Karpas-422 (cell line): ENCODE results near the gene SH3BP5L. TPM values are rescaled to one million over a fixed set of nuclear protein-coding genes. Genes with fewer than 3 reads are reported as not detected.
A peak's percentile ranks its signal among the peaks of the same experiment; 100 is the strongest.

Source experiments
- DNase-seq: peaks from one replicate; pipeline ENCODE4 v3.0.0-alpha.2; 2015
- H2AFZ ChIP-seq: fragments of 200-600 bp; sonication (generic); 2 replicates; pipeline ENCODE4 v1.6.1; 2014; ENCODE audit warnings: antibody characterized with exemption, low read length, mixed read lengths
- H3K27ac ChIP-seq: fragments of 200-600 bp; sonication (generic); 2 replicates; pipeline ENCODE4 v1.5.1; 2014; ENCODE audit warnings: mild to moderate bottlenecking, low read length, moderate library complexity
- H3K27me3 ChIP-seq: fragments of 200-600 bp; sonication (generic); 2 replicates; pipeline ENCODE4 v1.6.1; 2014; ENCODE audit warnings: low read length, mixed read lengths
- H3K36me3 ChIP-seq: fragments of 200-600 bp; sonication (generic); 2 replicates; pipeline ENCODE4 v1.6.1; 2014; ENCODE audit warnings: low read length, mixed read lengths; ENCODE audit not compliant: insufficient read depth
- H3K4me1 ChIP-seq: fragments of 200-600 bp; sonication (generic); 2 replicates; pipeline ENCODE4 v1.6.1; 2014; ENCODE audit warnings: mild to moderate bottlenecking, low read length, mixed read lengths
- H3K4me2 ChIP-seq: fragments of 200-600 bp; sonication (generic); 2 replicates; pipeline ENCODE4 v1.6.1; 2014; ENCODE audit warnings: low read length, low read depth, mild to moderate bottlenecking; ENCODE audit not compliant: poor library complexity, severe bottlenecking
- H3K4me3 ChIP-seq: fragments of 200-600 bp; sonication (generic); 2 replicates; pipeline ENCODE4 v1.5.1; 2014; ENCODE audit warnings: mild to moderate bottlenecking, antibody characterized with exemption, low read length, mixed read lengths
- H3K79me2 ChIP-seq: fragments of 200-600 bp; sonication (generic); 2 replicates; pipeline ENCODE4 v1.6.1; 2014; ENCODE audit warnings: mild to moderate bottlenecking, low read length, mixed read lengths
- H3K9ac ChIP-seq: fragments of 200-600 bp; sonication (generic); 2 replicates; pipeline ENCODE4 v1.6.0; 2014; ENCODE audit warnings: low read length
- H3K9me2 ChIP-seq: fragments of 200-600 bp; sonication (generic), shearing (Covaris generic); replicated peaks from 2 replicates; pipeline ENCODE4 v1.6.0; 2014; ENCODE audit warnings: mild to moderate bottlenecking, low read length, moderate library complexity; ENCODE audit not compliant: insufficient read depth
- H3K9me3 ChIP-seq: fragments of 300-700, 200-600 bp; sonication (generic); 2 replicates; pipeline ENCODE4 v1.6.1; 2014; ENCODE audit warnings: low read length, mixed read lengths
- H4K20me1 ChIP-seq: fragments of 200-600 bp; sonication (generic); 2 replicates; pipeline ENCODE4 v1.6.1; 2014; ENCODE audit warnings: mild to moderate bottlenecking, antibody characterized with exemption, low read length, low read depth; ENCODE audit not compliant: insufficient read depth
- total RNA-seq: library from RNA; depleted of rRNA; stranded (reverse); fragments of >200 nt; shearing (Covaris generic); gene quantifications from 2 replicates; pipeline ENCODE4 v1.2.3, GENCODE V29; 2014; ENCODE audit warnings: low replicate concordance; rRNA removed

The SH3BP5L gene
- total RNA-seq: 14.6 and 24.1 TPM in 2 replicates

DNA sequence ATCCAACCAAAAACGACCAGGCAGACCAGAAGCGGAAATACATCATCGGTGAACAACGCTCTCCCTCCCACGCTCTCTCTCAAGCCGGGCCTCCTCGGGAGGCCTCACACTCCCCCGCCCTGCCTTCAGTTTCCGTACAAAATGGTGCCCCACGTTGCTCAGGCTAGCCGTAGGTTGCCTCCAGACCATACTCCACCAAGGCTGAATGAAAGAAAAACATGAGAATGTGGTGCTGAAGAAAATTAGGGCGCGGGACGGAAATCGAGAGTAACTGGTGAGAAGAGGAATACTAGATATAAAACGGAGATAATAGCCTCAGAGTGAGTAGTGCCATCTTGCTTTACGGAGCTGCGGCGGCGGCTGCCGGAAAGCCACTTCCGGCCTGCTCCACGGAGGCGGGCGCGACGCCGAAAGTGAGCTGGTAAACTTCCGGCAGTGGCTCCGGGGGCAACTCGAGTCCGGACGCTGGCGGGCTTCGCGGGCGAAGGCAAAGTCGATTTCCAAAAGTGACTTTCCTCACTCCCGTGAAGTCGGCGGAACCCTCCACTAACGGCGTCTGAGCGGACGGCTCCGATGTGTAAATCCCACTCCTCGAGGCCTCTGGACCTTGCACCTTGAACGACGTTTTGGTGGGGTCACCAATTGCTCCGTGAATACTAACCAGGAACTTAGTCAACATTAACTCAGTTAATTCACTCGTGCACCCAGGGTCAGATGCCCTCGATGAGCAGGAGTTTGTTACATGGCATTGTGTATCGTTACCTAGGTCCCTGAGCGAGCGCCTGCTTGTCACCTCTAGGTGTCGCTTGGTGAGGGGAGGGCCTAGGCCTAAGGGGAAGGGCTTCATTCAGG lies at the start of gene SH3BP5L:
TSS of gene SH3BP5L (minus strand) at position 7 of the 852 bp plus-strand sequence. CDS start 980 bp downstream, outside the sequence.
- peaks cover 41% of the 10 kb centered on the region for H3K79me2 ChIP-seq
- H3K36me3 ChIP-seq: no peaks in the 10 kb centered on the region
- H3K4me3 ChIP-seq: peak within 1 kb of the TSS; percentile 70
- peak; percentile 97 for DNase-seq
- H3K9me2 ChIP-seq: no peaks in the 10 kb centered on the region
- peak within 1 kb of the TSS; percentile 83 for H3K9ac ChIP-seq
- peak within 1 kb of the TSS; percentile 80 for H3K4me2 ChIP-seq
- peak within 1 kb of the TSS; percentile 98 for H2AFZ ChIP-seq
- peak within 1 kb of the TSS; percentile 74 for H3K27ac ChIP-seq
- no peaks in the 10 kb centered on the region for H3K9me3 ChIP-seq
- H3K27me3 ChIP-seq: no peaks in the 10 kb centered on the region
- peaks cover 48% of the 10 kb centered on the region for H3K4me1 ChIP-seq
- no peaks in the 10 kb centered on the region; the same call in 1 of the 2 replicates for H4K20me1 ChIP-seq

DNA sequence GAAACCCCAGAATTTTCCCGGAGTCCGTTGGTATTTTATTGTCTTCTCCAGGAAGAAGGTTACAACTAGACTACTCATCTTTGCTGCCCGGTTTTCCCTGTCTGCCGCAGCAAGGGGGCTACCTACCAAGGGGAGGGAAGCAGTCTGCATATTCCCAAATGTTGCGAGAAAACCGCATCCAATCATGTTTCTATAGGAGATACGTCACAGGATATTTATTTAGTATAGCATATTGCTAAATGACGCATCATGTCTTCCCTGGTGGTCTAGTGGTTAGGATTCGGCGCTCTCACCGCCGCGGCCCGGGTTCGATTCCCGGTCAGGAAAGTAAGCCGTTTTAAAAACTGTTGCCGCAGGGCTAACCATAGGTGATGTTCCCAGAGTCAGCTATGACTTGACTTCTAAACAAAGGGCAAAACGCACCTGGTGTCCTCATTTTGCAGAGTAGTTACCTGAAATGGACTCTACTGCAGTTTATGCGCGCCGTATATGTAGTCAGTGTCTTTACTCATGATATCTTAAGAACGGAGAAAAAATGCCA lies 48.3 kb upstream of the SH3BP5L start:
- H3K9me3 ChIP-seq: no peaks in the 10 kb centered on the region
- no peaks in the 10 kb centered on the region for H3K36me3 ChIP-seq
- 0 out of 2 replicates have a peak overlapping the region, but pooled peaks have one; percentile 12 for H3K27ac ChIP-seq
- H3K4me1 ChIP-seq: peaks cover 23% of the 10 kb centered on the region
- no peak overlapping the region for H2AFZ ChIP-seq
- no peaks in the 10 kb centered on the region for H4K20me1 ChIP-seq
- peak; percentile 93 for DNase-seq
- H3K9ac ChIP-seq: peak overlapping the region; percentile 70
- H3K27me3 ChIP-seq: no peaks in the 10 kb centered on the region
- peak overlapping the region; percentile 68 for H3K4me2 ChIP-seq
- H3K9me2 ChIP-seq: no peaks in the 10 kb centered on the region
- peak overlapping the region; percentile 77 for H3K4me3 ChIP-seq
- no peaks in the 10 kb centered on the region for H3K79me2 ChIP-seq

- Histone ChIP-seq H3K9me2 (no peaks in the 10 kb centered on the region), H3K4me1 (peaks cover 25% of the 10 kb centered on the region), H3K9ac (peak overlapping the region; percentile 70), H3K4me3 (peak overlapping the region; percentile 77), H3K36me3 (no peaks in the 10 kb centered on the region), H3K79me2 (no peaks in the 10 kb centered on the region), H3K27ac (peak overlapping the region; percentile 45), H4K20me1 (no peaks in the 10 kb centered on the region), H3K9me3 (no peaks in the 10 kb centered on the region), H2AFZ (peak overlapping the region; percentile 94), H3K27me3 (no peaks in the 10 kb centered on the region), H3K4me2 (peak overlapping the region; percentile 68)
- peak; percentile 98 for DNase-seq
Measured at GRCh38 chr1:248873409-248873992, 47.8 kb upstream of the SH3BP5L start.

GRCh38 chr1:248872752-248873408 lies 47.2 kb upstream of the SH3BP5L start:
- Histone ChIP-seq H3K27me3 (no peaks in the 10 kb centered on the region), H3K79me2 (no peaks in the 10 kb centered on the region), H2AFZ (peak overlapping the region; percentile 94), H3K4me1 (peaks cover 25% of the 10 kb centered on the region), H3K27ac (peak overlapping the region; percentile 45), H3K9me2 (no peaks in the 10 kb centered on the region), H3K9me3 (no peaks in the 10 kb centered on the region), H3K9ac (peak overlapping the region; percentile 70), H3K4me2 (peak overlapping the region; percentile 68), H4K20me1 (no peaks in the 10 kb centered on the region), H3K36me3 (no peaks in the 10 kb centered on the region), H3K4me3 (peak overlapping the region; percentile 77)
- peak; percentile 82 for DNase-seq

- H3K36me3 ChIP-seq: no peaks in the 10 kb centered on the region
- H3K4me3 ChIP-seq: no peak overlapping the region
Measured at GRCh38 chr1:248871837-248872401, 46.2 kb upstream of the SH3BP5L start.

GRCh38 chr1:248862998-248863881 lies 37.5 kb upstream of the SH3BP5L start:
- H3K36me3 ChIP-seq: no peaks in the 10 kb centered on the region
- peak overlapping the region; percentile 78 for H3K9ac ChIP-seq
- peak overlapping the region; percentile 83 for H3K4me2 ChIP-seq
- peak; percentile 89 for DNase-seq
- peaks cover 2% of the 10 kb centered on the region for H3K79me2 ChIP-seq
- no peaks in the 10 kb centered on the region for H4K20me1 ChIP-seq
- peak overlapping the region; percentile 75 for H3K4me3 ChIP-seq
- H3K27me3 ChIP-seq: no peaks in the 10 kb centered on the region
- H3K4me1 ChIP-seq: peaks cover 34% of the 10 kb centered on the region
- no peaks in the 10 kb centered on the region for H3K9me2 ChIP-seq
- no peak overlapping the region for H3K27ac ChIP-seq
- H2AFZ ChIP-seq: peak overlapping the region; percentile 89
- H3K9me3 ChIP-seq: no peaks in the 10 kb centered on the region

More at GRCh38 chr1:248871837-248872401, 46.2 kb upstream of the SH3BP5L start:
- H3K27me3 ChIP-seq: no peaks in the 10 kb centered on the region
- H2AFZ ChIP-seq: no peak overlapping the region
- peaks cover 25% of the 10 kb centered on the region for H3K4me1 ChIP-seq
- DNase-seq: peak; percentile 29
- H3K9me3 ChIP-seq: no peaks in the 10 kb centered on the region
- no peak overlapping the region for H3K9ac ChIP-seq
- no peak overlapping the region for H3K27ac ChIP-seq
- H3K4me2 ChIP-seq: peak overlapping the region; percentile 68
- no peaks in the 10 kb centered on the region for H3K9me2 ChIP-seq
- no peaks in the 10 kb centered on the region for H3K79me2 ChIP-seq
- no peaks in the 10 kb centered on the region for H4K20me1 ChIP-seq

GRCh38 chr1:248862695-248862997 lies 36.9 kb upstream of the SH3BP5L start:
- H3K27ac ChIP-seq: no peak overlapping the region
- H3K27me3 ChIP-seq: no peaks in the 10 kb centered on the region
- H3K9me2 ChIP-seq: no peaks in the 10 kb centered on the region
- peak; percentile 64 for DNase-seq
- peak overlapping the region; percentile 75 for H3K4me3 ChIP-seq
- H3K9me3 ChIP-seq: no peaks in the 10 kb centered on the region
- peaks cover 8% of the 10 kb centered on the region for H3K79me2 ChIP-seq
- H4K20me1 ChIP-seq: no peaks in the 10 kb centered on the region
- peak overlapping the region; percentile 89 for H2AFZ ChIP-seq
- peak overlapping the region; percentile 83 for H3K4me2 ChIP-seq
- peak overlapping the region; percentile 78 for H3K9ac ChIP-seq
- no peaks in the 10 kb centered on the region for H3K36me3 ChIP-seq
- H3K4me1 ChIP-seq: peaks cover 40% of the 10 kb centered on the region
